K562 (cell line): ENCODE data around the gene BICD1. TPM values are rescaled to one million over a fixed set of nuclear protein-coding genes. Genes with fewer than 3 reads are reported as not detected.

Experiments used
- ATAC-seq: fragments of 200-7000 bp; cut with Tn5 transposase; 3 replicates; pipeline ENCODE4 v1.9.1; 2020; ENCODE audit warnings: moderate library complexity
- BruUV-seq: library from RNA; stranded (reverse); fragments of 400-500 nt; replicated peaks from 2 replicates; lab custom pipeline; 2021; lab: Mats Ljungman, UMichigan
- CTCF ChIA-PET: fragments of 300-600 bp; formaldehyde crosslinking; extraction: SDS; loops from one replicate; lab custom pipeline; 2021; ENCODE audit warnings: low intra/inter-chr PET ratio; lab: Yijun Ruan, JAX
- POLR2A ChIA-PET: fragments of 300-600, 350-650 bp; sonication (Branson Sonifier 250); formaldehyde crosslinking; extraction: SDS; loops from one replicate; lab custom pipeline; 2021; ENCODE audit warnings: antibody characterized with exemption, inconsistent platforms; lab: Yijun Ruan, JAX
- DNase-seq, 4 experiments: peaks; one replicate each; pipeline versions ENCODE4 v3.0.0 to v3.0.0-alpha.2; 2011 to 2018; ENCODE audit warnings: low spot score in 3 of 4, mixed read lengths in 3 of 4; ENCODE audit errors: extremely low read depth in 1 of 4
- FAIRE-seq: peaks from 2 replicates; lab custom pipeline; 2011; peaks lifted over from hg19 to GRCh38; lab: Jason Lieb, UNC
- H2AFZ ChIP-seq: 2 replicates; pipeline ENCODE4 v1.6.0; 2011; ENCODE audit warnings: low read depth, low read length, control low read depth, inconsistent platforms
- H3K27ac ChIP-seq: fragments of 200-600 bp; 3 replicates; pipeline ENCODE4 v1.8.0; 2011; ENCODE audit warnings: low read depth, mild to moderate bottlenecking, control low read depth, inconsistent platforms, low read length, moderate library complexity, mixed read lengths; ENCODE audit errors: extremely low read depth
- H3K27me3 ChIP-seq, 2 experiments: fragments of 300-600 bp in 1 of 2; 2 replicates in 1 of 2; 3 replicates in 1 of 2; pipeline versions ENCODE4 v1.6.0 to v1.8.0; 2011; ENCODE audit warnings: inconsistent platforms in 2 of 2, low read length in 2 of 2, mild to moderate bottlenecking in 1 of 2, mixed read lengths in 1 of 2, moderate library complexity in 1 of 2; ENCODE audit not compliant: control insufficient read depth in 2 of 2, insufficient read depth in 2 of 2
- H3K36me3 ChIP-seq: fragments of 300-600 bp; 3 replicates; pipeline ENCODE4 v1.8.0; 2011; ENCODE audit warnings: mild to moderate bottlenecking, low read length, inconsistent platforms; ENCODE audit not compliant: control insufficient read depth, insufficient read depth
- H3K4me1 ChIP-seq, 2 experiments: fragments of 200-600 bp in 1 of 2; replicated peaks in 1 of 2; 2 replicates in 1 of 2; 3 replicates in 1 of 2; pipeline versions ENCODE4 v1.5.1 to v1.8.0; 2011; ENCODE audit warnings: inconsistent platforms in 2 of 2, low read length in 2 of 2, mild to moderate bottlenecking in 1 of 2, mixed read lengths in 1 of 2, moderate library complexity in 1 of 2; ENCODE audit not compliant: control insufficient read depth in 2 of 2, insufficient read depth in 2 of 2
- H3K4me2 ChIP-seq: 2 replicates; pipeline ENCODE4 v1.6.1; 2011; ENCODE audit warnings: low read length, control low read depth, inconsistent platforms, mixed read lengths; ENCODE audit not compliant: insufficient read depth
- H3K4me3 ChIP-seq: fragments of 200-600 bp; sonication (generic), shearing (Covaris generic); 2 replicates; pipeline ENCODE4 v1.5.1; 2016; ENCODE audit warnings: control low read depth, inconsistent platforms
- H3K79me2 ChIP-seq: fragments of 200-600 bp; 3 replicates; pipeline ENCODE4 v1.8.0; 2011; ENCODE audit warnings: low read length, inconsistent platforms; ENCODE audit not compliant: control insufficient read depth, insufficient read depth
- H3K9ac ChIP-seq, 2 experiments: 2 replicates each; pipeline versions ENCODE4 v1.6.0 to v1.6.1; 2011; ENCODE audit warnings: low read depth in 2 of 2, low read length in 2 of 2, control low read depth in 1 of 2, inconsistent platforms in 1 of 2, mild to moderate bottlenecking in 1 of 2, mixed read lengths in 1 of 2; ENCODE audit not compliant: insufficient read depth in 1 of 2
- H3K9me1 ChIP-seq: one replicate; pipeline ENCODE4 v1.6.0; 2011; ENCODE audit warnings: inconsistent platforms, mild to moderate bottlenecking, low read length, moderate library complexity; ENCODE audit not compliant: control insufficient read depth, insufficient read depth
- H3K9me3 ChIP-seq: replicated peaks from 2 replicates; pipeline ENCODE4 v1.5.1; 2011; ENCODE audit warnings: low read depth, low read length, inconsistent platforms; ENCODE audit not compliant: control insufficient read depth, insufficient read depth
- H4K20me1 ChIP-seq: replicated peaks from 2 replicates; pipeline ENCODE4 v1.6.1; 2011; ENCODE audit warnings: low read length, inconsistent platforms, mixed read lengths; ENCODE audit not compliant: control insufficient read depth, insufficient read depth
- CREM ChIP-seq: IDR thresholded peaks from 2 replicates; pipeline ENCODE4 v1.6.1; 2014; ENCODE audit warnings: antibody characterized with exemption, low read depth
- ESRRB ChIP-seq: fragments of 250-450 bp; sonication (Bioruptor Pico); IDR thresholded peaks from 2 replicates; pipeline ENCODE4 v1.5.0; 2020; ENCODE audit warnings: mild to moderate bottlenecking, moderate library complexity, borderline replicate concordance
- NR1H2 ChIP-seq: sonication (generic); formaldehyde crosslinking; IDR thresholded peaks from 2 replicates; pipeline ENCODE4 v1.4.0; 2020; ENCODE audit warnings: mild to moderate bottlenecking, missing genetic modification reagents
- PTRF ChIP-seq: fragments of 450-650 bp; IDR thresholded peaks from 2 replicates; pipeline ENCODE4 v1.6.1; 2016; ENCODE audit warnings: mild to moderate bottlenecking, missing genetic modification characterization, missing compliant biosample characterization
- RFX1 ChIP-seq: fragments of 450-650 bp; IDR thresholded peaks from 2 replicates; pipeline ENCODE4 v1.6.1; 2016; ENCODE audit warnings: mild to moderate bottlenecking, moderate library complexity
- SMARCC2 ChIP-seq: fragments of 450-650 bp; IDR thresholded peaks from 2 replicates; pipeline ENCODE4 v1.6.1; 2017; ENCODE audit warnings: antibody characterized with exemption, moderate library complexity, mild to moderate bottlenecking, low read depth
- TAF15 ChIP-seq: fragments of 200-400 bp; formaldehyde crosslinking; IDR thresholded peaks from 2 replicates; pipeline ENCODE4 v1.6.1; 2017; ENCODE audit warnings: mild to moderate bottlenecking, low read depth, low read length, moderate library complexity
- TCF15 ChIP-seq: fragments of 250-450 bp; sonication (Bioruptor Pico); IDR thresholded peaks from 2 replicates; pipeline ENCODE4 v1.8.0; 2022; ENCODE audit warnings: moderate library complexity, mild to moderate bottlenecking, inconsistent platforms
- XRCC4 ChIP-seq: IDR thresholded peaks from one replicate; pipeline ENCODE4 v1.6.1; 2011; ENCODE audit not compliant: insufficient read depth, insufficient read length; ENCODE audit errors: extremely low read depth
- ZFP30 ChIP-seq: fragments of 250-450 bp; sonication (Bioruptor Pico); IDR thresholded peaks from 2 replicates; pipeline ENCODE4 v1.8.0; 2022; ENCODE audit warnings: moderate library complexity, mild to moderate bottlenecking, inconsistent platforms, borderline replicate concordance
- ZKSCAN3 ChIP-seq: fragments of 250-450 bp; sonication (Bioruptor Pico); IDR thresholded peaks from 2 replicates; pipeline ENCODE4 v1.4.0; 2020
- ZNF134 ChIP-seq: fragments of 250-450 bp; sonication (Bioruptor Pico); conservative IDR thresholded peaks from 2 replicates; pipeline ENCODE4 v1.4.0; 2020
- ZNF212 ChIP-seq: fragments of 450-650 bp; formaldehyde crosslinking; IDR thresholded peaks from 2 replicates; pipeline ENCODE4 v1.4.0; 2020; ENCODE audit warnings: mild to moderate bottlenecking
- ZNF668 ChIP-seq: fragments of 250-450 bp; sonication (Bioruptor Pico); IDR thresholded peaks from 2 replicates; pipeline ENCODE4 v1.8.0; 2022; ENCODE audit warnings: mild to moderate bottlenecking, inconsistent platforms
- ZNF707 ChIP-seq: fragments of 250-450 bp; sonication (Bioruptor Pico); conservative IDR thresholded peaks from 2 replicates; pipeline ENCODE4 v1.8.0; 2022; ENCODE audit warnings: inconsistent platforms, mild to moderate bottlenecking, moderate library complexity
- WGBS: fragments of 100-300 bp; shearing (Covaris generic); methylation state at CpG from one replicate; pipeline ENCODE4 v1.1.6; 2016; ENCODE audit warnings: low coverage, mixed read lengths; ENCODE audit not compliant: insufficient coverage; ENCODE audit errors: missing lambda C conversion rate; 5-methylcytosine and 5-hydroxymethylcytosine counted together
- in situ Hi-C: fragments of 300-500 bp; cut with MboI; formaldehyde crosslinking; loops from 4 replicates; pipeline ENCODE4 v1.15.0; 2018; ENCODE audit warnings: inconsistent platforms, mixed read lengths
- intact Hi-C: fragments of 100-400 bp; cut with micrococcal nuclease; formaldehyde crosslinking; loops from 2 replicates; pipeline ENCODE4 v1.14.2; 2022
- polyA plus RNA-seq, 8 experiments: library from polyadenylated mRNA; depleted of rRNA in 4 of 8; stranded (reverse) in 5 of 8; unstranded in 3 of 8; fragments of >200 nt; fragmentation: Nextera tagmentation in 2 of 8; fragmentation: Illumina TruSeq in 1 of 8; extraction: Ambion mirVana in 2 of 8; extraction: Trizol in 1 of 8; gene quantifications; 2 replicates each; pipeline versions ENCODE4 v1.2.1 to v1.2.3, GENCODE V29; 2011 to 2014; ENCODE audit warnings: inconsistent platforms in 1 of 8, missing spikeins in 1 of 8
- total RNA-seq, 7 experiments: library from RNA; depleted of rRNA in 6 of 7; stranded (reverse); fragments of >200 nt in 6 of 7; fragmentation: Illumina TruSeq in 2 of 7; extraction: Trizol in 2 of 7; gene quantifications; 2 replicates each; pipeline versions ENCODE4 v1.2.1 to v1.2.3, GENCODE V29; 2011 to 2021; ENCODE audit warnings: low replicate concordance in 1 of 7
- TF ChIP-seq, protein P1 (sequence below): fragments of 450-650 bp; IDR thresholded peaks from 2 replicates; pipeline ENCODE4 v1.6.1; 2016; ENCODE audit warnings: mild to moderate bottlenecking

BICD1 gene
- total and polyA plus RNA-seq, 9 of the 15 experiments (the other 6 are each of a cell fraction or from before 2014, with no cell fraction given), result 3.5 to 21.1 (median 12.5) TPM

GRCh38 chr12:32248441-32249140 lies 141.9 kb downstream of the BICD1 start:
- Histone ChIP-seq H2AFZ (no peak overlapping the region), H3K4me3 (no peak overlapping the region), H3K27me3 (no peaks in the 10 kb centered on the region), H3K79me2 (no peaks in the 10 kb centered on the region), H3K9me1 (no peaks in the 10 kb centered on the region), H3K9me3 (no peaks in the 10 kb centered on the region), H3K4me1 (no peaks in the 10 kb centered on the region), H3K27ac (no peak overlapping the region), H3K9ac (no peak overlapping the region), H4K20me1 (no peaks in the 10 kb centered on the region), H3K36me3 (no peaks in the 10 kb centered on the region), H3K4me2 (no peak overlapping the region)
- ChIA-PET CTCF (no interaction called here), POLR2A (interaction anchor here (0.6 to 0.8 kb wide), 3 partner anchors 10 to 42 kb away, joined by 3 read pairs; no protein-coding TSS in a partner anchor)
- FAIRE-seq (no peak), ATAC-seq (no peak), DNase-seq (no peak)
- in situ Hi-C loops (no loop called here), intact Hi-C loops (no loop called here)
- BruUV-seq, result no TSS peak
- no peak for TF ChIP-seq ESRRB (CRISPR knock-in tag)
- TF ChIP-seq NR1H2, result no peak
- no peak for TF ChIP-seq SMARCC2
- no peak for TF ChIP-seq ZNF212 (CRISPR knock-in tag)
- TF ChIP-seq ZFP30 (CRISPR knock-in tag), result no peak
- no peak for TF ChIP-seq RFX1
- no peak for TF ChIP-seq TCF15 (CRISPR knock-in tag)
- TF ChIP-seq CREM, result no peak
- TF ChIP-seq ZKSCAN3, result no peak
- TF ChIP-seq TAF15, result no peak
- no peak for TF ChIP-seq PTRF (tag)
- no peak for TF ChIP-seq ZNF134 (CRISPR knock-in tag)
- TF ChIP-seq, protein P1, sequence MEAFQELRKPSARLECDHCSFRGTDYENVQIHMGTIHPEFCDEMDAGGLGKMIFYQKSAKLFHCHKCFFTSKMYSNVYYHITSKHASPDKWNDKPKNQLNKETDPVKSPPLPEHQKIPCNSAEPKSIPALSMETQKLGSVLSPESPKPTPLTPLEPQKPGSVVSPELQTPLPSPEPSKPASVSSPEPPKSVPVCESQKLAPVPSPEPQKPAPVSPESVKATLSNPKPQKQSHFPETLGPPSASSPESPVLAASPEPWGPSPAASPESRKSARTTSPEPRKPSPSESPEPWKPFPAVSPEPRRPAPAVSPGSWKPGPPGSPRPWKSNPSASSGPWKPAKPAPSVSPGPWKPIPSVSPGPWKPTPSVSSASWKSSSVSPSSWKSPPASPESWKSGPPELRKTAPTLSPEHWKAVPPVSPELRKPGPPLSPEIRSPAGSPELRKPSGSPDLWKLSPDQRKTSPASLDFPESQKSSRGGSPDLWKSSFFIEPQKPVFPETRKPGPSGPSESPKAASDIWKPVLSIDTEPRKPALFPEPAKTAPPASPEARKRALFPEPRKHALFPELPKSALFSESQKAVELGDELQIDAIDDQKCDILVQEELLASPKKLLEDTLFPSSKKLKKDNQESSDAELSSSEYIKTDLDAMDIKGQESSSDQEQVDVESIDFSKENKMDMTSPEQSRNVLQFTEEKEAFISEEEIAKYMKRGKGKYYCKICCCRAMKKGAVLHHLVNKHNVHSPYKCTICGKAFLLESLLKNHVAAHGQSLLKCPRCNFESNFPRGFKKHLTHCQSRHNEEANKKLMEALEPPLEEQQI, result no peak
- TF ChIP-seq ZNF668 (CRISPR knock-in tag), result no peak
- TF ChIP-seq ZNF707, result no peak
- no peak for TF ChIP-seq XRCC4
- WGBS, result 63% methylated on average over 5 of the region's 5 CpGs
